AG08395 (cell line): ENCODE data around the gene CYREN.
A peak's percentile ranks its signal among the peaks of the same experiment; 100 is the strongest.

Source experiments
- DNase-seq: peaks from one replicate; pipeline ENCODE4 v3.0.0; 2012; ENCODE audit warnings: mixed read lengths, low spot score

The CYREN gene

DNA sequence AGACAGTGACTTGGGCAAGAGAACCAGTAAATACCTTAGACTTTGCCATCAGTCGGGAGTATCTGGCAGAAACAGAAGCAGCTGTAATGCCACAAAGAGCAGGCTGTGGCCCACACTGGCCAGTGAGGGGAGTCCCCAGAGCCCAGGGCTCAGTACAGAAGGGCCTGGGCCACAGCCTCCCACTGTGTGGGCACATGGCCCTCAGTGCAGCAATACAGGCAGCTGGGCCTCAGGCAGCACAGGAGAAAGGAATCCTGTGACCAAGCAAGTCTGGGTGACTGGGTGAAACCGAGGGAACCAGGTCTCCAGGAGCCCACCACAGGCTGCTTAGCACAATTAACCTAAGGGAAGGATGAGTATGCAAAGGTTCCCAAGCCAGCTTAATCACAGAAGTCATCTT is 26.8 kb upstream of the CYREN start:
- DNase-seq, result no peak

DNA sequence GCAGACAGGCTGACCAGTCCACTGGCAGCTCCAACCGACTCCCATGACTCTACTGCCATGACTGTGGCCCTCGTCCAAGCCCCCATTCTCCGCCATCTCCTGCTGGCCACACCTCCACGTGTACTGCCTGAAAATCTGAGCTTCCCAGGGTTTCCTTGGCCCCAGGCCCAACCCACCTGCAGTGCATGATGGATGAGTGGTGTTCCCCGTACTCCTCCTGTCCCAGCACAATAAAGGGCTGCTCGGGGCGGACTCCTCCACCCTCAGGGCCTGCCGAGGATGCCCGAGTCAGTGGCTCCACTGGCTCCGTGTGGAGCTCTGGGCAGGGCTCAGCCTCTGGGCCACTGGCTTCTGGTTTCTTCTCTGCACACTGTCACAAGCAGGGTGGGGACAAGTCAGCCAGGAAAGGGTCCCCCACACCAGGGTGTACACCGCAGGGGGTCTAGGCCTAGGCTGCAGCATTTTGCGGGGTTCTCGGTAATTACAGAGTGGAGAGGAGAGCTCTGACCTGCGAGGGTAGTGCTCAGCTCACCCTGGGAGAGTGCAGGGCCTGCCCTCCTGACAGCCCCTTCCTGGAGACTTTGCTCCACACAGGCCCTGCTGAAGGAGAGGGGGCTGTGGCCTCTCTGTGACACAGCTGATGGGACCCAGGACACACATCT is 25.6 kb upstream of the CYREN start:
- no peak for DNase-seq

DNA sequence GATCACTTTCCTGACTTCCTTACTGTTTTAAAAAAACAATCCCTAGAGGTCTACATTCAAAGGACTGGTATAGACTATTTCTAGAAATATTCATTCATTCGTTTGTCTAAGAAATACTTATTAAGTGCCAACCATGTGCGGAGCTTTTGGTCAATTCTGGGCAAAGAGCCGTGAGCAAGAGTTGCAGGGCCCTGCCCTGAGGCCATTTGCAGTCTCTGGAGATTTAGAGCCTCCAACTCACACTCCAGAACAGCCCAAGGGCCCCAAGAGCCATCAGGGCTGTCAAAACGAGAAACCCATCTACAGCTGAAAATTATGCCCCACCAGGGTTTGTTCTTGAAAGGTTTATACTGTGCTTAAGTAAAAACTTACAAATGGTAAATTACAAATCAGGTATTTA is 24.6 kb upstream of the CYREN start:
- DNase-seq, result no peak

DNA sequence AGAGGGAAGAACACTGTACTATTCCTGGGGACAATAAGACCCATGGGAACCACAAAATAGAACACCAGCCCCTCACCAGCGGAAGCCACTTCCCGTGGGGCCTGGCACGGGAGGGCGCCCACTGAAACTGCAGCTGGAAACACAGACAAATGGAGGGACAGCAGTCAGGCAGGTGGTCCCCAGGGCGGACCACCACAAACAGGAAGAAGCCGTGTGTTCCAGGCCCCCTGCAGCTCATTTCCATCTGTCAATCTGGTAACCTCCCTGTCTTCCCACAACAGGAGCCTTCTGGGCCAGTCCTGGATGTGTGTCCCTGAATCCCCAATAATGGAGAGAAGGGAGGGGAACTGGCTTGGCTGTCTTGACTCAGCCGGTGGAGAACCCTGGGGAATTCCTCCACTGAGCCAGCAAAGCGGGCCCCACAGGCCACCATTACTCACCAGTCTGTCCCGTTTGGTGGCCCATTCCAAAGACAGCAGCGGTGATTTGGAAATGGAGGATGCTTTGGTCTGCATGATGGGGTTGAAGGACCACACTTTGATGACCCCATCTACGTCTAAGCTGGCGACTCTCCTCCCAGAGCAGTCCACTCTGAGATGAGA is 24.1 kb upstream of the CYREN start:
- DNase-seq, result peak; percentile 28

DNA sequence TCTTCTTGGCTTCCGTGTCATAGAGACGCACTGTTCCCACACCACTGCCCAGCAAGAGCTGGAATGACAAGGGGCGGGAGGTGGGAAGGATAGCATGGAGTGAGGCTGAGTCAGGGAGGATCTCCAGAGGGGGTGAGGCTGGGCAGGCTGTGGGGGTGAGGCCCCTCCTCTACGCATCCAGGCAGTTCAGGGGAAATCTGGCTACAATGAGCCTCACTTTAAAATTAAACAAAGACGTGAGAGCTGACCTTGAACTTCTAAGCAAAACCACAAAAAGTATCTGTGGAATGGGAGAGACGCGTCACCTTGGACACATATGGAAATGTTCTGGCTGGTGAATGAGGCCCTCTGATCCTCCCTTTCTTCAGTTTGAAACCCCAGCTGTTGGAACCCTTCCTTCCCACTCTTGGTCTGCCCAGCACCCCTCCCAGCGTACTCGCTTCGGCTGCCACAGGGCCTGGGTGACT is 23.1 kb upstream of the CYREN start:
- peak; percentile 79 for DNase-seq

DNA sequence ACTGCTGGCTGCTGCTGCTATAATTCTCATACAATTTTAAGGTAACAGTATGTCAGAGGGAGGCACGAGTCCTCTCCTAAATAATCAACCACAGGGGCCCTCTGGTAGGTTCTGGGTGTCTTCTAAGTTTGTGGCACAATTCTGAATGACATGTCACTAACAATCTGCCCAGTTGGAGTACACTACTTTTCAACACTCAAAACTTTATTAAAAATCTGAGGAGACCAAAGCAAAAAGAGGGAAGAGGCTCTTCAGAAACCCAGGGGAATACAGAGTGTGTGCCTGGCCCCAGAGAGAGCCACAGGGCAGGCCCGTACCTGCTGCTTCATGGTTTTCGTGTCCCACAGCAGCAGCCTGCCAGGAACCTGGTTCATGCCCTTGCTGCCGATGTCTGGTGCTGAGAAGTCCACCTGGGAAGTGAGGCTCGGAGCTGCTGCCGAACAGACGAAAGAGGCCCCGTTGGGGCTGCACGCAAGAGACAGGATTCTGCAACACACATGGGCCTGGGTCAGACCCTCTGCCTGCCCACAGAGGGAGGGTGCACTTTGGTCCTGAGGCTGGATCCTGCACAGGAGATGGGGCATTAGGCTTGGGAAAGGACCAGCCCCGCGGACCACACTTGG is 22.5 kb upstream of the CYREN start:
- DNase-seq, result no peak

DNA sequence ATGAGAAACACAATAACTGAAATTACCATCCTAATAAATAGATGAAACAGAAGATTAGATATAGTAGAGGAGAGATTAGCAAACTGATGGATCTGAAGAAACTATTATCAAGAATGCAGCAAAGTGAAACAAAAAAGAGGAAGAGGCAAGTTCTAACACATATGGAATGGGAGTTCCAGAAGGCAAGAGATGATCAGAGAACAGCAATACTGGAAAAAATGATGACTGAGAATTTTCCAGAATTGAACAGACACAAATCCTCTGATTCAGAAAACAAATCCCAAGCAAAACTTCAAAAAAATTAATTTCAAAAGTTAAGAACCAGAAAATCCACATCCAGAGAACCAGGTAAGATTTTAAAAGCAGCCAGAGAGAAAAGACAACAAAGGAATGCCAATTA is 20.2 kb upstream of the CYREN start:
- DNase-seq, result no peak

DNA sequence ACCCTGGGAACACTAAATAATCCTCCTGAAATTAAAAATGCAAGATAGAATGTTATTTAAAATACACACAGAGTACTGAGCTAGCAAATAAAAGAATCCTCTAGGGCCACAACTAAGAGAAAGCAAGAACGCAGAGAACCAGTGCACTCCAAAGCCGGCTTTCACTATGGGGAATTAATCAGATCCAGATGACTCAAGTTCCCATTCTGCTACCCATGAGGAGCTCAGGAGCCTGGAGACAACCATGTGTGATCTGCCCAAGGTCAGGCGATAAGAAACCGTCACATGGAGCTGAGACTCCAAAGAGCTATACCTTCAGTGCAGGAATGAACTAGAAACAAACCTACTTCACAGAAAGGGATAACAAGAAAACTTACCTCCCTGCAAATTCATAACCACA is 19.5 kb upstream of the CYREN start:
- peak; percentile 54 for DNase-seq

DNA sequence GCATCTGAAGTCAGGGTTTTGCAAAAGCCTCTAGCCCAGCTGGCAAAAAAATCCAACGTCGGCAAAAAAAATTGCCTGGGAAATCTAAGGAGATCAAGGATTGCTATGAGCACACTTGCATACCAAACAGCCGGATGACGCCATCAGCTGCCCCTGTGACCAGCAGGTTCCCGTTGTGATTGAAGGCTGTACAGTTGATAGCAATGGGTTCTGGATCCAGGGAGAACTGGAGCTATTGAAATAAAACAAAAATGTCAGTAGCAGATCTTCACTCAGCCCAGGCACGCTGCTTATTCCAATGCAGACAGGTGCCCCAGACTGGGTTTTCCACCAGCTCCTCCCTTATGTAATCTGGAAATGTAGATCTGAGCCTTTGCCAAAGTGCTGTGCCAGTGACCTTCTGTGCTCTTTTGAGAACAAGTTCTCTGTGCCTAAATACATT is 18.7 kb upstream of the CYREN start:
- no peak for DNase-seq

DNA sequence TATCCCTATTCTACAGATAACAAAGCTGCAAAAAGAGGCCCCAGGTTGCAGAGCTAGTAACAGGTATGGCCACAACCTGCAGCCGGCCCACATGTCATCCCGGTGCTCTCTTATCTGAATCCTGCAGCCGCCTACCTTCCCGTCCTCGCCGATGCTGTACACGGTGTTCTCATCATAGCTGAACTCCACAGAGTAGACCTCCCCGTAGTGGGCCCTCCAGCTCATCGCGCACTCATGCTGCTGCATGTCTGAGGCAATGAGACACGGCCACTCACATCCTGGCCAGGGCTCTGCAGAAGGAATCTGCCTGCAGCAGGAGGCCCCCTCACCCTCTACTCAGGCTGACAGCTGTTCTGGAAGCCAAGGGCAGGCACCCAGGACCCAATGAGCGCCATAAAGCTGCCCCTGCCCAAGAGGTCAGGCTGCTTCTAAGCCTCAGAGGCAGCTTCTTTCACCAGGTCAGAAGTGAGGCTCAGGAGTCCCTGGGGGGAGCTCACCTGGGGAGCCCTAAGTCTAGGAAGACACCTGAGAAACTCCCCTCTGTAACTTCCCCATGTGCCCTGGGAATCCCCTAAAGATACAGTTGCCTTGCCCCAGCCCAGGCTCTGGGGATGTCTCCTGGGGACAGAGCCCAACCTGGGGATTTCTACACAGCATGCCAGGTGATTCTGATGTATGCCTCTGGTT is 17.9 kb upstream of the CYREN start:
- no peak for DNase-seq

DNA sequence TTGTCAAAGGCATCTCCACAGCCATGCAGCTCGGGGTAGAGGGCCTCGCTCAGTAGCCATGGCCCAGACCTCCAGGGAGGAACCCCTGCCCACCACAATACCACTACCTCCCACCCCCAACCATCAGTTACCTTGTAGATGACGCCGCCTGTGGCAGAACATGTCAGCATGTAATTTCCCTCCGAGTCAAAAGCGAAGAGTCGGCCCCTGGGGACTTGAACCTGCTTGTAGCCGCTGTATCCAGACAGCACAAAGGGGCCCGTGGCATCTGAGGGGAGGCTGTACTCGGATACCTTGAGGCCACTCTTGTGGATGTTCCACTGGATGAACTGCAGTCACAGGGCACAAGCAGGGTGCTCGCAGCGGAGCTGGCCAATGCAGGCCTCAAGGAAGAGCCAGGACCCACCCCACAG is 16.3 kb upstream of the CYREN start:
- DNase-seq, result no peak

DNA sequence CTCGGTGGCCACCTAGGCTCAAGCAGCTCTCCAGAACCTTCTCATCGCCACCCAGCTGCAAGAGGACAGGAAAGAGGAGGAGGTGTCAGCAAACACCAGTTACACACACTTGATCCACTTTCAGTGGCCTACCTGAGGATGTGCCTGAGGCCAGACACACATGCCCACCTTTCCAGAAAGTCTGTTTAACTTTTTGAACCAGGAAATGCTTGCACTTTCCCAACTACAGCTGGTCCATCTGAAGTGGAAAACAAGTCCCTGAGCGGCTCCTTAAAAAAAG is 15.7 kb upstream of the CYREN start:
- no peak for DNase-seq

DNA sequence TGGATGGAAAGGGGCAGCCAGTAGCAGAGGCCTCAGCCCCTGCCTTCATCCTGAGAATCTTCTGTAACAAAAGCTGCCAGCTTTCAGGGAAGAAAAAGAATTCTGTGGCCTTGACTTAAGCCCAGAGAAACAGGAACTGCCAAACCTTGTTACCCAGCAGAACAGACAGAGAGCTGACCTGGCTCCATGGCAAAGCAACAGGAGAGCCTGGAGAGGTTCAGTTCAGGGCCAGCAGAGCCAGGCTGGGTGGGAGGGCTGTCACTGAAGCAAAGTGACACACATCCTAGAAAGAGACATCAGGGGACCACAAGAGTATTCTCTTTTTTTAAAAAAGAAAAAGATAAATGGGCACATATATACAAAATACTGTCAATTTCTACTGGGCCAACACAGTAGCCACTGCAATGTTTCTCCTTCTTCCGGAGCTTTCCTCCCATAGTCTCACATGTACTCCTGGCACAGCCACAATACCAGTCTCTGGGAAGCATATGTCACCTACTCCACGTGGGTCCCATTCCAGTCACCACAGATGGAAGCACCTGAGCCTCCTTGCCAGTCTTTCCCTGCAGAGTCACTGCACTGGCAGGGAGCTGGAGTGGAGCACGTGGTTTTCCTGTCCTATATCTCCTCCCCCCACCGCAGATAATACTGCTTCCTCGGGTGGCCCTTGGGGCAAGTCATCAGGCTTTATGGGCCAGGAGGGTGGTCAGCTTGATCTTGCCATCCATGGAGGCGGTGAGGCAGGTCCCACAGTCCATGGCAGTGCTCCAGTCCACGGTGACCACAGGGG is 15.2 kb upstream of the CYREN start:
- no peak for DNase-seq

DNA sequence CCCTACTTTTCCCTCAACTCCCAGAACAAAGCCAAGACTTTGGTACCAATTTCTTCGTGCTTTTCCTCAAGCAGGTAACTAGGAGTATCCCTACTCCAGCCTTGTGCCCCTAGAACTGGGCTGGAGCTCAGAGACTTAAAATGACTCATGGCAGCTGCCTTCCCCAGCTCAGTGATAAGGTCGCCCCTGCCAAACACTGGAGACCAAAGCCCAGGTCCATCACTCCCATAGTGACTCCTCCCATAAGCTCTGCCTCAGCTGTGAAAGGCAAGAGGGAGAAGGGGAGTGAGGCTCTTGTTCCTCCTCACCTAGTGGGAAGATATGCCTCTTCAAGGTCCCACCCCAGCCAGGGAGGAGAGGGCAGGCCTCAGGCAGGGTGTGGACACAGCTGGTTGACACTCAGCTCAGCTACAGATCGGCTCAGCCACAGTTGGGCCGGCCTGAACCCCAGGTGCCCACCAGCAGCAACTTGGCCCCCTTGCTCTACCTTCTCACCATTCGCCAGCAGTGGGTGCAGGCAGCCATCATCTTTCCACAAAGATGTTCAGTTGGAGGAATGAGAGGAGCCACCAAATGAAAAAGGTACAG is 13.8 kb upstream of the CYREN start:
- DNase-seq, result no peak

DNA sequence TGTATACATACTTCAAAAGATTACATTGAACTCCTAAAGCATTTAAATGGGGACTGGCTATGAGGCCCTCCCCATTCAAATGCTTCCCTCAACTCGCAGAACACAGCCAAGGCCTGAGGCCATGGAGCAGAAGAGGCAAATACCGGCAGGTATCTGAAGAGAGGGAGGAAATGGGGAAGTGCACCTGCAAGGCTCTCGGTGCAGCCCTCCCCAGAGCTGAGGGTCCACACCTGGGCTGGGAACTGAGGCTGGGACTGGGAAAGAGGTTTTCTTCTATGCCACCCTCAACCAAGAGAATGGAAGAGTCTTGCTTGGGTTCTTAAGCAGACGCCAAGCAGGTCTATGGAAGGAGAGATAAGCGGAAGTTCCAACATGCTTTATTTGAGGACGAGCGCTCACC is 13.0 kb upstream of the CYREN start:
- no peak for DNase-seq

DNA sequence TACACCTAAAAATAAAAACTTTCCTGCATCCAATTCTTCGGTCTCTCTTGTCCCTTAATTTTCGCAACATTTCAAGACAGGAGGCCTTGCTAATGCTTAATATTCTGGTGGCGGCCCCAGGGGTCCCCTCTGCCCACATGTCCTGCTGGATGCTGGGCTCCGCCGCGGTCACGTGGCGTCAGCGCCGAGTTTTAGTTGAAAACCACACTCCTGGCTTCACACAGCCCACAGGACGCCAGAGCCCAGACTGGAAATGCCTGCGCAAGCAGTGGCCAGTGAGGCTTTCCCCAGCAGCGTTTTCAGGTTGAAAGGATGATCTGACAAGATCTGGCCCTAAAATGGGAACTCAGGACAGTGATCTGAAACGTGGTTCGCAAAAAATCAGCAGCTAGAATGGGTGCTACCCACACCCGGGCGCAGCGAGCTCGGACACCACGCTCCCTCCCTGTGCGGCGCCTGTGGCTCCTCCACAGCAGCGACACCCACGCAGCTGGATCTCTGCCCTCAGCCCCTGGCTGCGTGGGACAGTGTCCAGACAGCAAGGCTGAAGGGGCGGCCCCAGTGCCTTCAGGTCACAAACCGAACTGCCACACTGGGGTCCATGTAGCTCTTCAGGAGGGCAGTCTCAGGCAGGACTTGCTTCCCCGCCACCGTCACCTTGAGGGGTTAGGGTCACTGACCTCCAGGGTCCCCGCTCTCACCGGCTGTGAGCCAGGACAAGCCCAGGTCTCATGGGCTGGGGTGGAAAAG is 11.6 kb upstream of the CYREN start:
- no peak for DNase-seq

DNA sequence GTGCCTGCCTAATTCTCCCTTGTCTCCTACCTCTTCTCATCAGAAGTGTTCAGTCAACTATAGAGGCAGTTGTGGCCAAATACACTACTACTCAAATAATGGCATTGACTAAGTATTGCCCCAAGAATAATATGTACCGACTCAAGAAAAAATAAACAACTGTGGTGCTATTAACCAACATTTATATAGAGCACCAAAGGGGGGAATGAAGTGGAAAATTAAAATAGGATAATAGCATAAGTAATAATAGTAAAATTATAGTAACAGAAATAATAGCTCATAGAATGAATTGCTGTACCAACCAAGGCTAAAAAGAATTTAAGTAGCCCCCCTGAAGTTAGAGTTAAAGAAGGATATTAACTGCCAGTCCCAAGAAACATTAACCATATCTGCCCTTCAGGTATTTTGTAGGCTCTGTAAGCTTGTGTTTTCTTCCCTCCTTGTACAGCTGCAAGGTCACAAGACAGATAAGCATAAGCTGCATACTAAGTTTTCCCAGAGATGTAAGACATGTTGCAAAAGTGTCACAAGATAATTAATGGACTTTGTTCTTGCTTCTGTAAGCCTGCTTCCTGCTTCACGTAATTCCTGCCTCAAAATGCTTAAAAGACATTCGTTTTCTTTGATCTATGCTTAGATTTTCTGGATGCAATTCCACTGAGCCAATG is 10.9 kb upstream of the CYREN start:
- DNase-seq, result no peak

DNA sequence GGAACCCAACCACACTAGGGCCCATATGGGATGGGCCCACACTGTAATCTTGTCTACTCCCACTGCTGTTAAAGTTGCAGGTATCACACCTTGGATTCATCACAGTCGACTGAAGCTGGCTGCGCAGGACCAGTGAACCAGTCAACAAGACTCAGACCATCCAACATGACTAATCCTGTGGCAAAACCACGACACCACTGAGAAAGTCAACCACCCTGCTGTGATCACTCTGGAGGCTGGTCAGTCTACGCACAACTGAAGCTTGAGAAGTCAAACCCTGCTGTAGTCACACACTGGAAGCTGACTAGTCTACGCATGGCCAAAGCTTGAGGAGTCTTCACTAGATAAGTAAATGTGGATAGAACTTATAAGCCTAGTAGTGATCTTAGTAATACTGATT is 9.6 kb upstream of the CYREN start:
- DNase-seq, result no peak

DNA sequence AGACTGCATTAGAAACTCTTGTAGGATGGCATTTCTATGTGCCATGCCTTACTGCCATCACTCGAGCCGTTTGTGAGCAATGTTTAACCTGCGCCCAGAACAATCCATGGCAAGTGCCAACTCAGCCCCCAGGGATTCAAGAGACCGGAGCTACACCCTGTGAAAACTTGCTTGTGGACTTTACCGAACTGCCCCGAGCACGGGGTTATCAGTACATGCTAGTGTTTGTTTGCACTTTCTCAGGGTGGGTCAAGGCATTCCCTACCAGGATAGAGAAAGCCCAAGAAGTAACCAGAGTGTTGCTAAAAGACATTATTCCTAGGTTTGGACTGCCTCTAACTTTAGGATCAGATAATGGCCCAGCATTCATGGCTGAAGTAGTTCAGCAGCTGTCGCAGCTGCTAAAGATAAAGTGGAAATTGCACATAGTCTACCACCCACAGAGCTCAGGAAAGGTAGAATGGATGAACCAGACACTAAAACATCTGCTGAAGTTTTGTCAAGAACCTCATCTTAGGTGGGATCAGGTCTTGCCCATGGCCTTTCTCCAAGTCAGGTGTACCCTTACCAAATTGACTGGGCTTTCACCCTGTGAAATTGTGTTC is 8.9 kb upstream of the CYREN start:
- no peak for DNase-seq

DNA sequence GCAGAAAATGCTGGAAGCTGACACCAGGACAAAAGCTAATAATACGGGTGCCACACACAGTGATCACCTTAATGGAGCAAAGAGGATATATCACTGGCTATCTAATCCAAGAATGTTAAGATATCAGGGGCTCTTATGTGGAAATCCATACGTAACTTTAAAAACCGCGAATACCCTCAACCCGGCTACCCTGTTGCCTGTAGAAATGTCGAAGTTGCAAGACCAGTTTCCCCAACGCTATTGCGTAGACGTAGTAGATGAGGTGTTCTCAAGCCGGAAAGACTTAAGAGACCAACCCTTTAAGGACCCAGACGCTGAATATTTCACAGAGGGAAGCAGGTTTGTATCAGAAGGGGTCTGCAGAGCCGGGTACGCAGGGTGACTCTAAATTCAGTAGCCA is 7.9 kb upstream of the CYREN start:
- no peak for DNase-seq
